ENCODE measurements around the gene ZNF740. TPM values are rescaled to one million over a fixed set of nuclear protein-coding genes. Genes with fewer than 3 reads are reported as not detected.

The ZNF740 gene
- total RNA-seq, 1 experiment from 2014 or later: 65.8 TPM

- ChIA-PET CTCF (no interaction called here), POLR2A (ENCODE audit: unreplicated experiment) (no interaction called here)
Measured at GRCh38 chr12:53217051-53217930, 36.8 kb downstream of the ZNF740 start.

GRCh38 chr12:53217931-53218307 lies 37.4 kb downstream of the ZNF740 start:
- peaks cover 46% of the 10 kb centered on the region for H3K79me2 ChIP-seq (ENCODE audit: low read depth)
- ChIA-PET CTCF (no interaction called here), POLR2A (ENCODE audit: unreplicated experiment) (no interaction called here)
- H3K4me2 ChIP-seq: peak overlapping the region; percentile 98
- H3K9me2 ChIP-seq (ENCODE audit: insufficient read depth): no peaks in the 10 kb centered on the region
- peaks cover 28% of the 10 kb centered on the region for H3F3A ChIP-seq (ENCODE audit: insufficient read depth, low read depth)
- H3K27ac ChIP-seq: peak overlapping the region; percentile 29
- peaks cover 54% of the 10 kb centered on the region for H3K4me1 ChIP-seq (replicated peaks; ENCODE audit: insufficient read depth)
- no peak for TF ChIP-seq CTCF (conservative IDR thresholded peaks at IDR 0.05)
- no peak for TF ChIP-seq EZH2 (IDR thresholded peaks at IDR 0.05; ENCODE audit: low read depth)
- no TSS peak for BruUV-seq (replicated peaks)
- DNase-seq: no peak
- H3K4me3 ChIP-seq: peak overlapping the region; percentile 68; the same call in 1 of the 2 replicates
- H4K20me1 ChIP-seq (ENCODE audit: insufficient read depth): 0 out of 2 replicates have a peak, but pooled peaks cover 3% of the 10 kb centered on the region
- intact Hi-C loops (cut with micrococcal nuclease; ENCODE audit: unreplicated experiment): no loop called here
- no peak overlapping the region for H2AFZ ChIP-seq
- no peaks in the 10 kb centered on the region for H3K9me3 ChIP-seq (ENCODE audit: insufficient read depth, low read depth)
- peaks cover 2% of the 10 kb centered on the region; the same call in 1 of the 2 replicates for H3K36me3 ChIP-seq (ENCODE audit: low read depth)
- H3K27me3 ChIP-seq (ENCODE audit: insufficient read depth, low read depth): no peaks in the 10 kb centered on the region

More at GRCh38 chr12:53217051-53217930, 36.8 kb downstream of the ZNF740 start:
- Histone ChIP-seq H3K9me3 (ENCODE audit: insufficient read depth, low read depth) (no peaks in the 10 kb centered on the region), H3K27me3 (ENCODE audit: insufficient read depth, low read depth) (no peaks in the 10 kb centered on the region), H3K9me2 (ENCODE audit: insufficient read depth) (no peaks in the 10 kb centered on the region), H4K20me1 (ENCODE audit: insufficient read depth) (0 out of 2 replicates have a peak, but pooled peaks cover 6% of the 10 kb centered on the region), H3K79me2 (ENCODE audit: low read depth) (peaks cover 46% of the 10 kb centered on the region), H2AFZ (no peak overlapping the region), H3K27ac (peak overlapping the region; percentile 29), H3K36me3 (ENCODE audit: low read depth) (peaks cover 8% of the 10 kb centered on the region), H3F3A (ENCODE audit: insufficient read depth, low read depth) (peaks cover 31% of the 10 kb centered on the region), H3K4me1 (replicated peaks; ENCODE audit: insufficient read depth) (peaks cover 48% of the 10 kb centered on the region), H3K4me2 (peak overlapping the region; percentile 98), H3K4me3 (peak overlapping the region; percentile 68; the same call in 1 of the 2 replicates)
- no peak for TF ChIP-seq CTCF (conservative IDR thresholded peaks at IDR 0.05)
- TF ChIP-seq EZH2 (IDR thresholded peaks at IDR 0.05; ENCODE audit: low read depth): no peak
- DNase-seq: peak; percentile 31 to 49
- no TSS peak for BruUV-seq (replicated peaks)
- intact Hi-C loops (cut with micrococcal nuclease; ENCODE audit: unreplicated experiment): no loop called here

GRCh38 chr12:53218551-53219291 lies 38.2 kb downstream of the ZNF740 start:
- CTCF ChIA-PET: no interaction called here
- BruUV-seq (replicated peaks): no TSS peak
- DNase-seq: no peak

More at GRCh38 chr12:53218551-53219291, 38.2 kb downstream of the ZNF740 start:
- Histone ChIP-seq H3K27me3 (ENCODE audit: insufficient read depth, low read depth) (no peaks in the 10 kb centered on the region), H3K4me1 (replicated peaks; ENCODE audit: insufficient read depth) (peaks cover 62% of the 10 kb centered on the region), H3K9me2 (ENCODE audit: insufficient read depth) (no peaks in the 10 kb centered on the region), H3K36me3 (ENCODE audit: low read depth) (no peaks in the 10 kb centered on the region; the same call in 1 of the 2 replicates), H3K27ac (no peak overlapping the region), H3K4me3 (peak overlapping the region; percentile 68), H3K4me2 (peak overlapping the region; percentile 98), H4K20me1 (ENCODE audit: insufficient read depth) (no peaks in the 10 kb centered on the region), H3K9me3 (ENCODE audit: insufficient read depth, low read depth) (no peaks in the 10 kb centered on the region), H3F3A (ENCODE audit: insufficient read depth, low read depth) (peaks cover 29% of the 10 kb centered on the region), H2AFZ (peak overlapping the region; percentile 3; the same call in 1 of the 2 replicates), H3K79me2 (ENCODE audit: low read depth) (peaks cover 46% of the 10 kb centered on the region)
- TF ChIP-seq CTCF (conservative IDR thresholded peaks at IDR 0.05) (no peak), EZH2 (IDR thresholded peaks at IDR 0.05; ENCODE audit: low read depth) (no peak)
- POLR2A ChIA-PET (ENCODE audit: unreplicated experiment): interaction anchor here (0.6 kb wide), 1 partner anchor 48 kb away, joined by 3 read pairs; no protein-coding TSS in a partner anchor
- intact Hi-C loops (cut with micrococcal nuclease; ENCODE audit: unreplicated experiment): no loop called here

Measured in PC-9 (cell line).